NCI-H1436 (cell line): ENCODE data around the gene NEK5.
"Not testable (repeated sequence)": the region's sequence is repeated elsewhere in the genome, so short reads cannot be mapped to it uniquely, and the experiment has no call there.

Experiments
- DNase-seq: peaks from one replicate; lab custom pipeline; 2025; lab: John Stamatoyannopoulos, UW

The NEK5 gene

GRCh38 chr13:52067237-52067636, 61.6 kb downstream of the NEK5 start:
- no peak for DNase-seq

GRCh38 chr13:52061587-52061986, 67.3 kb downstream of the NEK5 start:
- no peak for DNase-seq

GRCh38 chr13:52061064-52061463, 67.8 kb downstream of the NEK5 start:
- DNase-seq, result not testable (repeated sequence)

GRCh38 chr13:52053460-52053859, 75.4 kb downstream of the NEK5 start:
- DNase-seq, result no peak

GRCh38 chr13:52051400-52051799, 77.5 kb downstream of the NEK5 start:
- DNase-seq, result no peak

- no peak for DNase-seq
These were observed 80.4 kb downstream of the NEK5 start for GRCh38 chr13:52048516-52048915.

- DNase-seq, result no peak
These were observed 81.4 kb downstream of the NEK5 start for GRCh38 chr13:52047463-52047862.

- DNase-seq, result no peak
These were observed 85.2 kb downstream of the NEK5 start for GRCh38 chr13:52043675-52044074.

GRCh38 chr13:52036037-52036436, 92.8 kb downstream of the NEK5 start:
- no peak for DNase-seq

- no peak for DNase-seq
These were observed 94.2 kb downstream of the NEK5 start for GRCh38 chr13:52034616-52035226.

GRCh38 chr13:52033039-52033438, 95.8 kb downstream of the NEK5 start:
- DNase-seq, result no peak

- DNase-seq, result not testable (repeated sequence)
These were observed 98.5 kb downstream of the NEK5 start for GRCh38 chr13:52030401-52030800.

GRCh38 chr13:52029569-52029968, 99.3 kb downstream of the NEK5 start:
- no peak for DNase-seq

GRCh38 chr13:52027832-52028231, 101.0 kb downstream of the NEK5 start:
- no peak for DNase-seq

GRCh38 chr13:52026246-52026626, 102.6 kb downstream of the NEK5 start:
- no peak for DNase-seq

- DNase-seq, result no peak
These were observed 103.2 kb downstream of the NEK5 start for GRCh38 chr13:52025475-52026245.

GRCh38 chr13:52024481-52024880, 104.4 kb downstream of the NEK5 start, which contains the start of gene UTP14C:
UTP14C (plus strand) TSS chr13:52024691; CDS start chr13:52028805, 4,114 bp downstream.
- no peak for DNase-seq

- no peak for DNase-seq
These were observed 106.5 kb downstream of the NEK5 start for GRCh38 chr13:52022356-52022755.

GRCh38 chr13:52020191-52020590, 108.7 kb downstream of the NEK5 start:
- DNase-seq, result no peak

- no peak for DNase-seq
These were observed 112.6 kb downstream of the NEK5 start for GRCh38 chr13:52016296-52016695.

- no peak for DNase-seq
These were observed 116.4 kb downstream of the NEK5 start for GRCh38 chr13:52012512-52012836.

GRCh38 chr13:52011632-52012511, 117.0 kb downstream of the NEK5 start, which contains the start of gene ALG11:
ALG11 (plus strand) TSS chr13:52012398; CDS start chr13:52012419, 21 bp downstream.
- DNase-seq, result peak; percentile 93
